ENCODE measurements around the gene CREB5. TPM values are rescaled to one million over a fixed set of nuclear protein-coding genes. Genes with fewer than 3 reads are reported as not detected.

CREB5 gene
- total RNA-seq, 2 donors from 2014 or later: 0.72 TPM; not detected in 1

GRCh38 chr7:28419716-28420115 lies 7.4 kb downstream of the CREB5 start:
- Mint-ChIP-seq H3K36me3 (no peaks in the 10 kb centered on the region), H3K27ac (no peak overlapping the region), H3K9me3 (no peaks in the 10 kb centered on the region)
- ATAC-seq: no peak
- no peak for DNase-seq (ENCODE audit: low spot score in 2 of 2)

- Mint-ChIP-seq H3K36me3 (no peaks in the 10 kb centered on the region), H3K9me3 (no peaks in the 10 kb centered on the region), H3K27ac (no peak overlapping the region)
- ATAC-seq: no peak
- DNase-seq (ENCODE audit: low spot score in 2 of 2): no peak
These were observed 10.8 kb downstream of the CREB5 start for GRCh38 chr7:28423112-28423511.

- Mint-ChIP-seq H3K27ac (no peak overlapping the region), H3K9me3 (no peaks in the 10 kb centered on the region), H3K36me3 (no peaks in the 10 kb centered on the region)
- DNase-seq (ENCODE audit: low spot score in 2 of 2) (no peak), ATAC-seq (no peak)
These were observed 11.7 kb downstream of the CREB5 start for GRCh38 chr7:28423918-28424514.

- H3K36me3 Mint-ChIP-seq: no peaks in the 10 kb centered on the region
- ATAC-seq (no peak), DNase-seq (ENCODE audit: low spot score in 2 of 2) (no peak)
- H3K27ac Mint-ChIP-seq: no peak overlapping the region
- no peaks in the 10 kb centered on the region for H3K9me3 Mint-ChIP-seq
These were observed 13.2 kb downstream of the CREB5 start for GRCh38 chr7:28425496-28425895.

GRCh38 chr7:28427236-28427635 lies 14.9 kb downstream of the CREB5 start:
- no peaks in the 10 kb centered on the region for H3K9me3 Mint-ChIP-seq
- DNase-seq (ENCODE audit: low spot score in 2 of 2): no peak
- H3K36me3 Mint-ChIP-seq: no peaks in the 10 kb centered on the region
- no peak for ATAC-seq
- H3K27ac Mint-ChIP-seq: no peak overlapping the region

- no peak for DNase-seq (ENCODE audit: low spot score in 2 of 2)
- no peaks in the 10 kb centered on the region for H3K36me3 Mint-ChIP-seq
- no peak overlapping the region for H3K27ac Mint-ChIP-seq
- no peak for ATAC-seq
- H3K9me3 Mint-ChIP-seq: no peaks in the 10 kb centered on the region
These were observed 18.3 kb downstream of the CREB5 start for GRCh38 chr7:28430616-28431015.

GRCh38 chr7:28432105-28432504 lies 19.8 kb downstream of the CREB5 start:
- no peaks in the 10 kb centered on the region for H3K9me3 Mint-ChIP-seq
- DNase-seq (ENCODE audit: low spot score in 2 of 2) (no peak), ATAC-seq (no peak)
- no peaks in the 10 kb centered on the region for H3K36me3 Mint-ChIP-seq
- H3K27ac Mint-ChIP-seq: no peak overlapping the region

- Mint-ChIP-seq H3K9me3 (no peaks in the 10 kb centered on the region), H3K36me3 (no peaks in the 10 kb centered on the region)
- ATAC-seq: no peak
These were observed 20.7 kb downstream of the CREB5 start for GRCh38 chr7:28433039-28433438.

GRCh38 chr7:28433699-28434219 lies 21.4 kb downstream of the CREB5 start:
- no peaks in the 10 kb centered on the region for H3K9me3 Mint-ChIP-seq
- no peaks in the 10 kb centered on the region for H3K36me3 Mint-ChIP-seq
- H3K27ac Mint-ChIP-seq: no peak overlapping the region
- DNase-seq (ENCODE audit: low spot score in 2 of 2) (no peak), ATAC-seq (no peak)

More at GRCh38 chr7:28433039-28433438, 20.7 kb downstream of the CREB5 start:
- no peak for DNase-seq (ENCODE audit: low spot score in 2 of 2)
- H3K27ac Mint-ChIP-seq: no peak overlapping the region

- Mint-ChIP-seq H3K9me3 (no peaks in the 10 kb centered on the region), H3K36me3 (no peaks in the 10 kb centered on the region)
These were observed 22.2 kb downstream of the CREB5 start for GRCh38 chr7:28434510-28434909.

GRCh38 chr7:28435152-28435551 lies 22.8 kb downstream of the CREB5 start:
- Mint-ChIP-seq H3K27ac (no peak overlapping the region), H3K9me3 (no peaks in the 10 kb centered on the region), H3K36me3 (no peaks in the 10 kb centered on the region)
- DNase-seq (ENCODE audit: low spot score in 2 of 2) (no peak), ATAC-seq (no peak)

More at GRCh38 chr7:28434510-28434909, 22.2 kb downstream of the CREB5 start:
- DNase-seq (ENCODE audit: low spot score in 2 of 2): no peak
- no peak for ATAC-seq
- H3K27ac Mint-ChIP-seq: no peak overlapping the region

- Mint-ChIP-seq H3K27ac (no peak overlapping the region), H3K36me3 (no peaks in the 10 kb centered on the region), H3K9me3 (no peaks in the 10 kb centered on the region)
- DNase-seq (ENCODE audit: low spot score in 2 of 2): no peak
- ATAC-seq: no peak
These were observed 23.5 kb downstream of the CREB5 start for GRCh38 chr7:28435732-28436378.

- peaks cover 0 to 11% of the 10 kb centered on the region in 2 donors for H3K9me3 Mint-ChIP-seq
- no peaks in the 10 kb centered on the region for H3K36me3 Mint-ChIP-seq
- no peak for ATAC-seq
- DNase-seq (ENCODE audit: low spot score in 2 of 2): no peak
- H3K27ac Mint-ChIP-seq: no peak overlapping the region
These were observed 27.8 kb downstream of the CREB5 start for GRCh38 chr7:28440055-28440601.

GRCh38 chr7:28442540-28443420 lies 30.5 kb downstream of the CREB5 start:
- Mint-ChIP-seq H3K27ac (peak overlapping the region in 1 of 2 donors; percentile 16), H3K36me3 (no peaks in the 10 kb centered on the region), H3K9me3 (peaks cover 0 to 11% of the 10 kb centered on the region in 2 donors)
- ATAC-seq (peak; percentile 73 to 94), DNase-seq (ENCODE audit: low spot score in 2 of 2) (peak in 1 of 2 donors; percentile 5)

- no peak overlapping the region for H3K27ac Mint-ChIP-seq
- ATAC-seq: no peak
These were observed 33.8 kb downstream of the CREB5 start for GRCh38 chr7:28446131-28446530.

GRCh38 chr7:28447071-28447470 lies 34.8 kb downstream of the CREB5 start:
- DNase-seq (ENCODE audit: low spot score in 2 of 2): no peak
- no peak for ATAC-seq
- Mint-ChIP-seq H3K9me3 (peaks cover 0 to 8% of the 10 kb centered on the region in 2 donors), H3K27ac (no peak overlapping the region), H3K36me3 (no peaks in the 10 kb centered on the region)

More at GRCh38 chr7:28446131-28446530, 33.8 kb downstream of the CREB5 start:
- H3K9me3 Mint-ChIP-seq: peaks cover 0 to 11% of the 10 kb centered on the region in 2 donors
- H3K36me3 Mint-ChIP-seq: no peaks in the 10 kb centered on the region
- DNase-seq (ENCODE audit: low spot score in 2 of 2): no peak

GRCh38 chr7:28448708-28449107 lies 36.4 kb downstream of the CREB5 start:
- no peak for DNase-seq (ENCODE audit: low spot score in 2 of 2)
- Mint-ChIP-seq H3K9me3 (peaks cover 0 to 5% of the 10 kb centered on the region in 2 donors), H3K36me3 (no peaks in the 10 kb centered on the region), H3K27ac (no peak overlapping the region)
- no peak for ATAC-seq
